GM12872 (cell line): ENCODE data around the gene PIK3R2.

Experiments
- CTCF ChIP-seq: IDR thresholded peaks from 3 replicates; pipeline ENCODE4 v1.5.1; 2011; ENCODE audit warnings: low read depth, mild to moderate bottlenecking, low read length, moderate library complexity; ENCODE audit not compliant: insufficient read depth

Gene PIK3R2

GRCh38 chr19:18164072-18164471 is 11.1 kb downstream of the PIK3R2 start:
- no peak for TF ChIP-seq CTCF

- no peak for TF ChIP-seq CTCF
Observed at GRCh38 chr19:18165794-18166544, 13.0 kb downstream of the PIK3R2 start.

- TF ChIP-seq CTCF, result no peak
Observed at GRCh38 chr19:18167011-18167410, 14.0 kb downstream of the PIK3R2 start.

- TF ChIP-seq CTCF, result peak; percentile 94
Observed at GRCh38 chr19:18167975-18168645, 15.1 kb downstream of the PIK3R2 start.

- no peak for TF ChIP-seq CTCF
Observed at GRCh38 chr19:18168673-18169381, 15.9 kb downstream of the PIK3R2 start.

- TF ChIP-seq CTCF, result no peak
Observed at GRCh38 chr19:18170714-18171255, 17.8 kb downstream of the PIK3R2 start.
